SH-SY5Y (cell line): ENCODE data around the gene ACTR3C.

Experiments
- GATA2 ChIP-seq: IDR thresholded peaks from 2 replicates; pipeline ENCODE4 v1.6.1; 2011; ENCODE audit warnings: mild to moderate bottlenecking, low read depth, low read length
- GATA3 ChIP-seq: IDR thresholded peaks from 2 replicates; pipeline ENCODE4 v1.6.1; 2011; ENCODE audit warnings: low read depth, mild to moderate bottlenecking, low read length, moderate library complexity

DNA sequence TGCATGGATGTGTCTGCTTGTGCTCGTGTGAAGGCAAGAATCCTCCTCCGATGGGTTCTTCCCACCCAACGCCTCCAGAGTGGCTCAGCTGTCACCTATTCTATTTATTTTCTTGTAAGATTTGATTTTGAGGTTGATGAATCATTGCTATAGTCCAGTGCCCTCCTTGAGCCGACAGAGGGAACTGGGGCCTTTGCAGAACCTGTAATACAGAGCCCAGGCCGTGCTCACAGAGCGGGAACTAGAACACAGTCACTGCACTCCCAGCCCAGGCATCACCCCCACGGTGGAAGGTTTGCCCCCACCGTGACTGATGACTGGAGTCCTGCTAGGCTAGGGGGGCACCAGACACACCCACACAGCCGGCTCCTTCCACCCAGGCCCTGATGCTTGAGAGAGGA is 16.1 kb upstream of the ACTR3C start:
- TF ChIP-seq GATA2 (no peak), GATA3 (no peak)
